Smooth muscle cell (in vitro differentiated cells): ENCODE results near the gene TOP2B. TPM values are rescaled to one million over a fixed set of nuclear protein-coding genes. Genes with fewer than 3 reads are reported as not detected.
A peak's percentile ranks its signal among the peaks of the same experiment; 100 is the strongest.

Experiments used
- DNase-seq: peaks from one replicate; lab custom pipeline; 2025; ENCODE audit not compliant: unreplicated experiment; lab: John Stamatoyannopoulos, UW
- H2AFZ ChIP-seq: fragments of 200-600 bp; sonication (generic); 2 replicates; pipeline ENCODE4 v1.6.0; 2016; ENCODE audit warnings: antibody characterized with exemption, low read depth, mild to moderate bottlenecking
- H3F3A ChIP-seq: fragments of 200-600 bp; sonication (generic); 2 replicates; pipeline ENCODE4 v1.6.0; 2017; ENCODE audit warnings: antibody characterized with exemption, low read depth
- H3K27ac ChIP-seq: fragments of 200-600 bp; sonication (generic); 2 replicates; pipeline ENCODE4 v1.5.1; 2016; ENCODE audit warnings: low read depth, mild to moderate bottlenecking
- H3K27me3 ChIP-seq: fragments of 200-600 bp; sonication (generic); 2 replicates; pipeline ENCODE4 v1.6.1; 2016; ENCODE audit warnings: low read depth, mild to moderate bottlenecking
- H3K36me3 ChIP-seq: fragments of 200-600 bp; sonication (generic); 2 replicates; pipeline ENCODE4 v1.5.1; 2016; ENCODE audit warnings: low read depth
- H3K4me1 ChIP-seq: fragments of 200-600 bp; sonication (generic); 2 replicates; pipeline ENCODE4 v1.5.1; 2016; ENCODE audit warnings: low read depth
- H3K4me2 ChIP-seq: fragments of 200-600 bp; sonication (generic); 2 replicates; pipeline ENCODE4 v1.6.0; 2016; ENCODE audit warnings: mild to moderate bottlenecking
- H3K4me3 ChIP-seq: fragments of 200-600 bp; sonication (generic); 2 replicates; pipeline ENCODE4 v1.5.1; 2016; ENCODE audit warnings: mild to moderate bottlenecking
- H3K79me2 ChIP-seq: fragments of 200-600 bp; sonication (generic); 2 replicates; pipeline ENCODE4 v1.6.0; 2016; ENCODE audit warnings: low read depth, mild to moderate bottlenecking
- H3K9ac ChIP-seq: fragments of 200-600 bp; sonication (generic); 2 replicates; pipeline ENCODE4 v1.6.0; 2016; ENCODE audit warnings: low read depth
- H3K9me3 ChIP-seq: fragments of 200-600 bp; sonication (generic); replicated peaks from 2 replicates; pipeline ENCODE4 v1.5.1; 2016; ENCODE audit warnings: low read depth
- H4K20me1 ChIP-seq: fragments of 200-600 bp; sonication (generic); 2 replicates; pipeline ENCODE4 v1.6.0; 2016; ENCODE audit warnings: low read depth
- WGBS: methylation state at CpG from one replicate; pipeline ENCODE4 v1.1.7; 2016; ENCODE audit warnings: low lambda C conversion rate; 5-methylcytosine and 5-hydroxymethylcytosine counted together
- polyA plus RNA-seq: library from polyadenylated mRNA; unstranded; fragments of >200 nt; fragmentation: Nextera tagmentation; extraction: Ambion mirVana; gene quantifications from 2 replicates; pipeline ENCODE4 v1.2.1, GENCODE V29; 2016
- total RNA-seq: library from RNA; depleted of rRNA; stranded (reverse); fragments of >200 nt; gene quantifications from 2 replicates; pipeline ENCODE4 v1.2.3, GENCODE V29; 2014
- TF ChIP-seq, protein P1 (sequence below): fragments of 200-600 bp; sonication (generic); IDR thresholded peaks from 2 replicates; pipeline ENCODE4 v1.5.1; 2017; ENCODE audit warnings: borderline replicate concordance, mild to moderate bottlenecking, antibody characterized with exemption; ENCODE audit not compliant: insufficient read depth, poor library complexity, severe bottlenecking

TOP2B gene
- total and polyA plus RNA-seq, 2 experiments from 2014 or later = 70.2 to 132 TPM

DNA sequence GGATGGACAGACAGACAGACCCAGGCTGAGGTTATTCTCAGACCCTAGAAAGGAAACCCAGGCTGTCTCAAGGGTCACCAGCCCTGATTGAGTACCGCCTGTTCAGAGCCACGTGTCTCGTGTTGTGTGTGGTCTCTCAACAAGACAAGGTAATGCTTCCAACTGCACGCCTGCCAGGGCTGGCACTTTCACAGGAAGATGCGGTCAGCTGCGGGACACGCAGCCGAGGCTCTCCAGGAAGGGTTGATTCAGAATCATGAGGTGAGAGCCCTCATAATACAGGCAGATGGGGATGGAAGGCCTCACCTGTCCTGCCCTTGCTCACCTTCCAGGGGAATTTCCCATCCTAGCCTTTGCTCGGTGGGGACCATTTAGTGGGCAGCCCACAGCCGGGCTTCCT, 81.4 kb downstream of the TOP2B start:
- Histone ChIP-seq H3K4me1 (peaks cover 8% of the 10 kb centered on the region), H3F3A (peaks cover 33% of the 10 kb centered on the region), H3K4me3 (no peak overlapping the region), H4K20me1 (no peaks in the 10 kb centered on the region), H3K9me3 (no peaks in the 10 kb centered on the region), H2AFZ (no peak overlapping the region), H3K4me2 (no peak overlapping the region), H3K79me2 (peaks cover 20% of the 10 kb centered on the region), H3K36me3 (no peaks in the 10 kb centered on the region), H3K27me3 (no peaks in the 10 kb centered on the region), H3K9ac (no peak overlapping the region), H3K27ac (peak overlapping the region; percentile 99)
- DNase-seq = no peak
- WGBS = 88% methylated on average over 10 of the region's 10 CpGs
- TF ChIP-seq, protein P1, sequence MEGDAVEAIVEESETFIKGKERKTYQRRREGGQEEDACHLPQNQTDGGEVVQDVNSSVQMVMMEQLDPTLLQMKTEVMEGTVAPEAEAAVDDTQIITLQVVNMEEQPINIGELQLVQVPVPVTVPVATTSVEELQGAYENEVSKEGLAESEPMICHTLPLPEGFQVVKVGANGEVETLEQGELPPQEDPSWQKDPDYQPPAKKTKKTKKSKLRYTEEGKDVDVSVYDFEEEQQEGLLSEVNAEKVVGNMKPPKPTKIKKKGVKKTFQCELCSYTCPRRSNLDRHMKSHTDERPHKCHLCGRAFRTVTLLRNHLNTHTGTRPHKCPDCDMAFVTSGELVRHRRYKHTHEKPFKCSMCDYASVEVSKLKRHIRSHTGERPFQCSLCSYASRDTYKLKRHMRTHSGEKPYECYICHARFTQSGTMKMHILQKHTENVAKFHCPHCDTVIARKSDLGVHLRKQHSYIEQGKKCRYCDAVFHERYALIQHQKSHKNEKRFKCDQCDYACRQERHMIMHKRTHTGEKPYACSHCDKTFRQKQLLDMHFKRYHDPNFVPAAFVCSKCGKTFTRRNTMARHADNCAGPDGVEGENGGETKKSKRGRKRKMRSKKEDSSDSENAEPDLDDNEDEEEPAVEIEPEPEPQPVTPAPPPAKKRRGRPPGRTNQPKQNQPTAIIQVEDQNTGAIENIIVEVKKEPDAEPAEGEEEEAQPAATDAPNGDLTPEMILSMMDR = no peak

DNA sequence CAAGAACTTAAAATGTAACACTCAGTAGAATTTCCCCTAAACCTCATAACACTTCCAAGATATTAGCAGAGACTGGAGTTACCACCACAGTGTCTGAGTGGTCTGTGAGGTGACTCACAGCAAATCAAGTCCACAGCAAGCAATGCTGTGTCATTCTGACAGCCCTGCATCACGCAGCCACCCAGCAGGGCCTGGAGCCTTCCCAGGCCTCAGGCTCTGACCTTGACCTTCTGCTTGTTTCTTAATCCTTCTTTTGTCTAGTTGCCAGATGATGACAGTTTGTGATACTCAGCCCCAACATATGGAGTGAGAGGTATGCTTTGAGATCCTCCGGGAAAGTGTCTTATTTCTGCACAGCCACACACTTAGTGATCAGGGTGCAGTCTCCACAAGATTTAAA, 82.5 kb downstream of the TOP2B start:
- Histone ChIP-seq H3K9ac (peak overlapping the region; percentile 87), H3F3A (peaks cover 24% of the 10 kb centered on the region), H3K4me3 (no peak overlapping the region), H3K79me2 (peaks cover 22% of the 10 kb centered on the region), H2AFZ (no peak overlapping the region), H3K4me2 (peak overlapping the region; percentile 35), H3K27ac (peak overlapping the region; percentile 99), H3K36me3 (no peaks in the 10 kb centered on the region), H3K27me3 (no peaks in the 10 kb centered on the region), H4K20me1 (no peaks in the 10 kb centered on the region), H3K9me3 (no peaks in the 10 kb centered on the region), H3K4me1 (peaks cover 8% of the 10 kb centered on the region)
- TF ChIP-seq, protein P1 = no peak
- WGBS = 0% methylated on average over 2 of the region's 2 CpGs
- peak; percentile 15 for DNase-seq

DNA sequence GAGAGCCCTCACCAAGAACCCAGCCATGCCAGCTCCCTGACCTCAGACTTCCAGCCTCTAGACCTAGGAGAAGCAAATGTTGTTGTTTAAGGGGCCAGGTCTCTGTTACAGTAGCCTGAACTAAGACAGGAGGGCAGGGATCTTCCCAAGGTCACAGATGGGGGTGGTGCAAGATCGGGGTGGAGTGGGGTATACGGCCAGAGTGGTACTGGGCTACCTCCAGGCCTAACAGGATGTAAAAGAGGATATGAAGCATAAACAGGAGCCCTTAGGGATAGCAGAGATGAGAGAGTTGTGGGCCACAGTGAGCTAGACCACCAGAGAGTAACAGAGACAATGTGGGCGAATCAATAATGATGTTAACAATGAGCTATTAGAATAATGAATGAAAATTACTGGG, 82.9 kb downstream of the TOP2B start:
- Histone ChIP-seq H4K20me1 (no peaks in the 10 kb centered on the region), H3K27me3 (no peaks in the 10 kb centered on the region), H3K27ac (peak overlapping the region; percentile 99), H3K4me3 (no peak overlapping the region), H2AFZ (no peak overlapping the region), H3K4me2 (peak overlapping the region; percentile 38), H3K9ac (peak overlapping the region; percentile 87), H3K9me3 (no peaks in the 10 kb centered on the region), H3K79me2 (peaks cover 22% of the 10 kb centered on the region), H3K4me1 (peaks cover 8% of the 10 kb centered on the region), H3K36me3 (no peaks in the 10 kb centered on the region), H3F3A (peaks cover 24% of the 10 kb centered on the region)
- DNase-seq = no peak
- TF ChIP-seq, protein P1 = no peak
- WGBS = 31% methylated on average over 3 of the region's 3 CpGs

- DNase-seq = no peak
- peak overlapping the region; percentile 38 for H3K4me2 ChIP-seq
- H3K79me2 ChIP-seq = peaks cover 22% of the 10 kb centered on the region
- no peak overlapping the region for H2AFZ ChIP-seq
- H3K4me1 ChIP-seq = peaks cover 8% of the 10 kb centered on the region
- peaks cover 24% of the 10 kb centered on the region for H3F3A ChIP-seq
- peak overlapping the region; percentile 99 for H3K27ac ChIP-seq
- H3K36me3 ChIP-seq = no peaks in the 10 kb centered on the region
- no peaks in the 10 kb centered on the region for H3K27me3 ChIP-seq
- H4K20me1 ChIP-seq = no peaks in the 10 kb centered on the region
- peak overlapping the region; percentile 87 for H3K9ac ChIP-seq
- no peak overlapping the region for H3K4me3 ChIP-seq
- no peaks in the 10 kb centered on the region for H3K9me3 ChIP-seq
- TF ChIP-seq, protein P1 = no peak
- 94% methylated on average over 7 of the region's 7 CpGs for WGBS
Measured at GRCh38 chr3:25581335-25581734, 83.4 kb downstream of the TOP2B start.
